Bronchial epithelial cell (primary cell): ENCODE results near the gene LAMA5. TPM values are rescaled to one million over a fixed set of nuclear protein-coding genes. Genes with fewer than 3 reads are reported as not detected.

ENCODE experiments used
- DNase-seq: peaks from one replicate; pipeline ENCODE4 v3.0.0-alpha.2; 2010; ENCODE audit warnings: low read depth
- FAIRE-seq: peaks from 2 replicates; lab custom pipeline; 2011; peaks lifted over from hg19 to GRCh38; lab: Jason Lieb, UNC
- H3K27me3 ChIP-seq: 2 replicates; pipeline ENCODE4 v1.5.1; 2011; ENCODE audit warnings: low read length; ENCODE audit not compliant: control insufficient read depth, insufficient read depth
- H3K36me3 ChIP-seq: 2 replicates; pipeline ENCODE4 v1.5.1; 2011; ENCODE audit warnings: low read length; ENCODE audit not compliant: control insufficient read depth, insufficient read depth
- H3K4me3 ChIP-seq: 2 replicates; pipeline ENCODE4 v1.5.1; 2011; ENCODE audit warnings: mild to moderate bottlenecking, low read depth, low read length, control low read depth
- total RNA-seq: library from RNA; depleted of rRNA; stranded (reverse); fragments of >200 nt; gene quantifications from 2 replicates; pipeline ENCODE4 v1.2.1, GENCODE V29; 2014
- TF ChIP-seq, protein P1 (sequence below): IDR thresholded peaks from 2 replicates; pipeline ENCODE4 v1.5.1; 2011; ENCODE audit warnings: mild to moderate bottlenecking, moderate library complexity, low read length, control low read depth, inconsistent platforms; ENCODE audit not compliant: insufficient read depth, severe bottlenecking

The LAMA5 gene
- total RNA-seq, 1 donor from 2014 or later: 61.6 TPM

DNA sequence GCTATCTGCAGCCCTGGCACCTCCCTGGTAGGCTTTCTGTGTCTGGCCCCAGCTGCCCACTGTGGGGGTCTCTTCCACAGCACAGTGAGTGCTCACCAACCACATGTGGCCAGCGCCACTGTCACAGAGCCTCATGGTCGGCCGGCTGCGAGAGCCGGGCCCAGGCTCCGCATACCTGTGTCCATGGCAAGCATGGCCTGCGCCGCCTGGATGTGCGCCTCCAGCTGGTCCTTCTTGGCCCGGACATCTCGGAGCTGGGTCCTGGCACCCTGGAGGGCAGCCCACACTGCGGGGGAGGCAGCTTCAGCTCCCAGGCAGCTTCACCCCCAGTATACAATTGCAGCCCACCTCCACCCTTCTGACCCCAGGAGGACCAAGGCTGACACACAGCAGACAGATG lies 51.3 kb downstream of the LAMA5 start:
- FAIRE-seq (no peak), DNase-seq (no peak)
- H3K4me3 ChIP-seq: no peak overlapping the region
- TF ChIP-seq, protein P1, sequence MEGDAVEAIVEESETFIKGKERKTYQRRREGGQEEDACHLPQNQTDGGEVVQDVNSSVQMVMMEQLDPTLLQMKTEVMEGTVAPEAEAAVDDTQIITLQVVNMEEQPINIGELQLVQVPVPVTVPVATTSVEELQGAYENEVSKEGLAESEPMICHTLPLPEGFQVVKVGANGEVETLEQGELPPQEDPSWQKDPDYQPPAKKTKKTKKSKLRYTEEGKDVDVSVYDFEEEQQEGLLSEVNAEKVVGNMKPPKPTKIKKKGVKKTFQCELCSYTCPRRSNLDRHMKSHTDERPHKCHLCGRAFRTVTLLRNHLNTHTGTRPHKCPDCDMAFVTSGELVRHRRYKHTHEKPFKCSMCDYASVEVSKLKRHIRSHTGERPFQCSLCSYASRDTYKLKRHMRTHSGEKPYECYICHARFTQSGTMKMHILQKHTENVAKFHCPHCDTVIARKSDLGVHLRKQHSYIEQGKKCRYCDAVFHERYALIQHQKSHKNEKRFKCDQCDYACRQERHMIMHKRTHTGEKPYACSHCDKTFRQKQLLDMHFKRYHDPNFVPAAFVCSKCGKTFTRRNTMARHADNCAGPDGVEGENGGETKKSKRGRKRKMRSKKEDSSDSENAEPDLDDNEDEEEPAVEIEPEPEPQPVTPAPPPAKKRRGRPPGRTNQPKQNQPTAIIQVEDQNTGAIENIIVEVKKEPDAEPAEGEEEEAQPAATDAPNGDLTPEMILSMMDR: no peak
- H3K27me3 ChIP-seq: no peaks in the 10 kb centered on the region
- H3K36me3 ChIP-seq: peaks cover 67% of the 10 kb centered on the region

DNA sequence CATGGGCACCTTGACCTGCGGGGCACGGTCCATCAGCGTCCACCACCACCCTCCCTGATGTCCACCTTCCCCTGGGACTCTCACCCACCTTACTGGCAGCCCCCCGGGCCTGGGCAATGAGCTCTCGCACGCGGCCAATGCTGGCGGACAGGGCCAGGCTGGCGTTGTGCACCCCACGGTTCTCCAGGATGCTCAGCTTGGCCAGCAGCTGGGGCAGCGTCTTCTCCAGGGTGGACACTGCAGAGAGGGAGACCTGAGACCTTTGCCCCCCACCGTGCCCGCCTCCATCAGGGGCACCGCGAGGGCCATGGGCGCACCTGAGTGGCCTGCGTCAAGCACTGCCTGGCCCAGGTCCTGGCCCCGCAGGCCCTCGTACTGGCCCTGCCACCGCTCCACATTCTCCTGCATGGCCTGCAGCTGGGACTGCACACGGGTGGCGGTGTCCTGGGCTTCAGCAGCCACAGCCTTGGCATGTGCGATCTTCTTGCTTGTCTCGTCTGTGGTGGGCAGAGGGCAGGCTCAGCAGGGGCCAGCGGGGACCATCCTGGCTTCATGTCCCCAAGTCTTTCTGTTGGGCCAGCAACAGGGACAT lies 52.3 kb downstream of the LAMA5 start:
- Histone ChIP-seq H3K27me3 (no peaks in the 10 kb centered on the region), H3K4me3 (no peak overlapping the region), H3K36me3 (peaks cover 72% of the 10 kb centered on the region)
- FAIRE-seq: no peak
- TF ChIP-seq, protein P1: no peak
- DNase-seq: no peak

DNA sequence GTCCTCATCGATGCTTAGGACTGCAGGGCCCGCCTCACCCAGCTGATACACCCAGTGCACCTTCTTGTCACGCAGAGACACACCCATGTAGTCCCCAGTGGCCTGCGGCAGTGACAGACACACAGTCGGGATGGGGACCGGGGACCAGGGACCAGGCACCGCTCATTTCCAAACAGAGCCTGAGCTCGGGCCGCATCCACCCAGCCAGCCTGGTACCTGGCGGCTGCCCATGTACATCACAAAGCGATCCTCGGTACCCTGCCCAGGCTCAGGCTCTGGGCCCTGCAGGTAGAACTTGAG lies 52.8 kb downstream of the LAMA5 start:
- H3K4me3 ChIP-seq: no peak overlapping the region
- FAIRE-seq (no peak), DNase-seq (no peak)
- no peaks in the 10 kb centered on the region for H3K27me3 ChIP-seq
- TF ChIP-seq, protein P1: no peak
- peaks cover 73% of the 10 kb centered on the region for H3K36me3 ChIP-seq

DNA sequence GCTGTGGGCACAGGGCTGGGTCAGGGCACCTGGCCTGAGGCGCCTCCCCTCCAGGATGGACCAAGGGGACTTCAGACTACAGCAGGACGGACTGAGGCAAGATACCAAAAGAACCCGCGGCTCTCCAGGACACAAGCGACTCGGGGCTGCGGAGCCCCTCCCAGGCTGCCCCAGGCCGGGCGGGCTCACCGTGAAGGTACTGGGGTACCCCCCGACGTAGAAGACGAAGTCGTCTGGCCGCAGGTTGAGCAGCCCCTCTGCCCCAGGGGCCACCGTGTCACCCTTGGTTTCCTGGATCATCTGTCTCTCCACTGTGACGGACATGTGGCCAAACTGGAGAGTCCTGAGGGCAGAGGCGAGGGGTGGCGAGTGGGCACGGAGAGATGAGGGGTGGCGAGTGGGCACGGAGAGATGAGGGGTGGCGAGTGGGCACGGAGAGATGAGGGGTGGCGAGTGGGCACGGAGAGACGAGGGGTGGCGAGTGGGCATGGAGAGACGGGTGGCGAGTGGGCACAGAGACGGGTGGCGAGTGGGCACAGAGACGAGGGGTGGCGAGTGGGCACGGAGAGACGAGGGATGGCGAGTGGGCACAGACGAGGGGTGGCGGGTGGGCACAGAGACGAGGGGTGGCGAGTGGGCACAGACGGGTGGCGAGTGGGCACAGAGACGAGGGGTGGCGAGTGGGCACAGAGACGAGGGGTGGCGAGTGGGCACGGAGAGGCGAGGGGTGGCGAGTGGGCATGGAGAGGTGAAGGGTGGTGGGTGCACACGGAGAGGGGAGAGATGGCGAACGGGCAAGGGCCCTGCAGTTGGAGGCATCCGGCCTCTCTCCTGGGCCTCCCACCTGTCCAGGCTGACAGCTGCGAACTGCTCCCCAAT lies 53.4 kb downstream of the LAMA5 start:
- TF ChIP-seq, protein P1: no peak
- DNase-seq (no peak), FAIRE-seq (no peak)
- H3K4me3 ChIP-seq: no peak overlapping the region
- peaks cover 73% of the 10 kb centered on the region for H3K36me3 ChIP-seq
- no peaks in the 10 kb centered on the region for H3K27me3 ChIP-seq

GRCh38 chr20:62313021-62313420 lies 54.1 kb downstream of the LAMA5 start:
- H3K27me3 ChIP-seq: no peaks in the 10 kb centered on the region
- H3K36me3 ChIP-seq: peaks cover 80% of the 10 kb centered on the region
- no peak for DNase-seq
- no peak for FAIRE-seq
- TF ChIP-seq, protein P1: no peak
- H3K4me3 ChIP-seq: no peak overlapping the region
